ENCODE data around the gene ANKZF1.

The ANKZF1 gene

DNA sequence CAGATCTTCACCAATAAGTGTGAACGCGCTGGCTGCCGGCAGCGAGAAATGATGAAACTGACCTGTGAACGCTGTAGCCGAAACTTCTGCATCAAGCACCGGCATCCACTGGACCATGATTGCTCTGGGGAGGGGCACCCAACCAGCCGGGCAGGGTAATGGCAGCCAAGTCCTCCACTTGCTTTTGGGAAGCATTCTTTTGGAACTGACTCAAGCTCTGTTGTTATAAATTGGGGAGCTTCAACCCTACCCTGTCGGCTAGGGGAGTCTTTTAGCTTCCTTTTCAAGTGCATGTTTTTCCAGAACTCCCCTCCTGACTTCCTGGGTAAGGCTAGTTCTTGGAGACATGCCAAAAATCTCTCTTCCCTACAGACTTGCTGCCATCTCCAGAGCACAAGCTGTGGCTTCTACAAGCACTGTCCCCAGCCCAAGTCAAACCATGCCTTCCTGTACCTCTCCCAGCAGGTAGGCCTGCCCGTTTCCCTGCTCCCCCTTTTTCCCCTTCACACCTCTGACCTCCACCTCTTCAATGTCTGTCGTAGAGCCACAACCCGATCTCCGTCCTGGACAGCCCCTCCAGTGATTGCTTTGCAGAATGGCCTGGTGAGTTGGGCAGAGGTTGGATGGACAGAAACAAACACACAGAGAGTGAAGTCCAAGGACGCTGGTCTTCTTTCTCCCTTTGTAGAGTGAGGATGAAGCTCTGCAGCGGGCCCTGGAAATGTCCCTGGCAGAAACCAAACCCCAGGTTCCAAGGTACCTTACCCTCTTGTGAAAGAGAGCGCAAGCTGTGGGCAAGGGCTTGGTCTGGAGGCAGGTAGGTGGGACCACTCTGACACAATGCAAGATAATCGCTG lies 21.5 kb upstream of the ANKZF1 start:
- no peak for DNase-seq

DNA sequence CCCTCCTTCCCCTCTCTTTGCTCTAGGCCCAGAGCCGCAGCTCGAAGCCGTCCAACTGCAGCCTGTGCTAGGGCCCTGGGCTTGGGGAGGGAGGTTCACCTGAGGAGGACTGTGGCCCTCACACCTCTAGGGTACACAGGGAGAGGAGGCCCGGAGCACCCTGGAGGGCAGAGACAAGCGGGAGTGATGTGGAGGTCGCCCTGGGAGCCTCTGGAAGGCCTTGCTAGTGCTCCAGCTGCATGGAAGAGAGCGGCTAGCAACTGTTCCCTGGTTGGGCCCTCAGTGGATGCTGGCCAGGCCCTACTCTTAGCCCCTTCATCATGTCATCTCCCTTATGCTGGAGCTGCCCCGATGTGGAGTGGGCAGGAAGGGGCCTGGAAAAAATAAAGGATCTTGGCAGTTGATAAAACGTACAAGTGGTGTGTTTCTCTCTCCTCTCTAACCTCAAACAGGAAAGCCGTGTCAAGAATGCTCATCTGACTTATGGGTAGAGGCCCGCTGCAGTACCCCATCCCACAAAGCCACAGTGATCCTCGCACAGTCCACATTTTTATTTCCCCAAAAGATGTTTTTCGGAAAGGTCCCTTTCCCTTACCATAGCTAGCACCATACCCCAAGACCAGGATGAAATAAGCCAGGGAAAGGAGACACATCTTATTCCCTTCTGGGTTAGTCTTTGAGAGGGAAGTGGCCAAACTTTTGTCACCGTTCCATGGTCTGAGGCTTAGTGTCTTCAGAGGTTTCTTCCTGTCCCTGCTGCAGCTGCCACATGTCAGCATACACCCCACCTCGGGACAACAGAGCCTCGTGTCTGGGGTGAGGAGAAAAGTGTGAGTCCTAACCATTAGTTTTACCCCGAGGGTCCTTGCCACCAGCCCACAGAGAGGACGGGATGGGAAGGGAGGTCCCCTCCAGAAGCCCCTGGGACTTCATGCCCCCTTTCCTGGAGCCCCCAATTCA lies 20.1 kb upstream of the ANKZF1 start:
- no peak for DNase-seq

DNA sequence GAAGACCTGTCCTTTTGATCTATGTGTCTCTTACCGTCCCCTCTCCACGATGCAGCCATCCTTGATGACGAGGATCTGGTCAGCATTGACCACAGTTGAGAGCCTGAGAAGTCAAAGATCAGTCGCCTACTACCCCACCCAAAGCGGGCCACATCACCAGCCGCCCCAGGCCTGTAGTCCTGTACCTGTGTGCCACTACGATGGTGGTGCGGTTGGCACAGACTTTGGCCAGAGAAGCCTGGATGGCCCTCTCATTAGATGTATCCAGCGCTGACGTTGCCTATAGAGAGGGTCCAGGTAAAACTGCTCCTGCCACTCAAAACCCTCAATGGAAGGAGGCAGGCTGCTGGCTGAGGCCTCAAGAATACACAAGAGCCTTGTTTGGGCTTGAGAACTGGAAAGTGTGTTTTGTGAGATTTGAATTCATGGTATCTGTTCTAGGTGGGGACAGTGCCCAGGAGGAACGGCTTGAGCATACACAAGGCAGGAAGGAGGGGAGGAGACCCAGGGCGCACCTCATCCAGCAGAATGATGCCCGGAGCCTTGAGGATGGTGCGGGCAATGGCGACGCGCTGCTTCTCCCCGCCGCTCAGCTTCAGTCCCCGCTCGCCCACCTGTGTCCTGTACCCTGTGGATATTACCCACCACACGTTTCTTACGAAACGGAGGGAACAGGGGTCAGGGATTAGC lies 19.3 kb upstream of the ANKZF1 start:
- DNase-seq, result no peak

DNA sequence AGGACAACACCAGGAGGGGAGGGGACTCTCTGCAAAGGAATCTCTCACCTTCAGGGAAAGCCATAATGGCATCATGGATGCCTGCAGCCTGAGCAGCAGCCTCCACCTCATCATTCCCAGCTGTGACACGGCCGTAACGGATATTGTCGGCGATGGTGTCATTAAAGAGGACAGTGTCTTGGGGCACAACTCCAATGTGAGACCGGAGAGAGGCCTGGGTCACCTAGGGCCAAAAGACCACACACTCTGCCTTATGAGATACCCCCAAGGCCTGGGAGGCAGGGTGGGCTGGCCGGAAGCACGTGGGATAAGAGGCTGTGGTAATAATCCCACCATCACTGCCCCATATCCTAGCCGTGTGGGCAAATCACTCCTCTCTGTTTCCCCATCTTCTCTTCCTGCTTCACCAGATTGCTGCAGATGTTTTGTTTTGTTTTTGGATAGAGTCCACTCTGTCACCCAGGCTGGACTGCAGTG lies 18.7 kb upstream of the ANKZF1 start:
- no peak for DNase-seq

DNA sequence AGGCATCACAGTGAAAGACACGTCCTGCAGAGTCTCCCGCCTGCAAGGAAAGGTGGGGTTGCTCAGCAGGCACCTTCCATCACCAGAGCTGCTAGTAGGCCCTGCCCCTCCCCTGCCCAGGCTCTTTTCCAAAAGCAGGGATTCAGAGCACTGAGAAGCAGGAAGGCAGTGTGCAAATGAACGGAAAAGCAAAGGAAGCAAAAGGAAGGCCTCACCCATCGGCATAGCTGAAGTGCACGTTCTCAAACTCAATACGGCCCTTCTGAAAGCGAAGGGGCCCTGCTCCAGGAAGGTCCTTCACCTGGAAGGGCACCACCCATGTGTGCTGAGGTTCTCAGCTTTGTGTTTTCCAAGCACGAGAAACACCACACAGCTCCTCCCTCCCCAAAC lies 16.6 kb upstream of the ANKZF1 start:
- DNase-seq, result no peak

DNA sequence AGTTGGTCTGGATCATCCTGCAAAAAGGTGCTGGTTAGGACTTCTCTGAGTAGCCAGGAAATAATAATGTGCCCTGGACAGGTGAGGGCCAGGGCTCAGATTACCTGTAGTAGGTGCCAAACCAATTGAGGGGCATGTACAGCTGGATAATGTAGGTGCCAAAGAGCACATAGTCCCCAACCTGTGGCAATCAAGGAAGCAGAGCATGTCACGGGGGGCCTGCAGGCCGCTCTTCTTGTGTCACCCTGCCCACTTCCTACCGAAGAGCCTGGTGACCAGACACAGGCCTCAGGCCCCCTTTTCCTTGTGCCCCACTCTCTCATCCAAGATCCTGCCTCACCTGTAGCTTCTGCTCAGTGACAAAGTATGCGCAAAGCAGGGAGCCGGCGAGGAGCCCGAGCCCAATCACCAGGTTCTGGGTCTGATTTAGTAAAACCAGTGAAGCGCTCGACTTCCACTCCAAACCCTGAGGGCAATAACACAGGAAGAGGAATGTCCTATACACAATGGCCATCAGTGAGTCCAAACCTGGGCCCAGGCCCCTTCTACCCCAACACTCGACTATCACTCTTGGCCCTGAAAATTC lies 16.0 kb upstream of the ANKZF1 start:
- no peak for DNase-seq

DNA sequence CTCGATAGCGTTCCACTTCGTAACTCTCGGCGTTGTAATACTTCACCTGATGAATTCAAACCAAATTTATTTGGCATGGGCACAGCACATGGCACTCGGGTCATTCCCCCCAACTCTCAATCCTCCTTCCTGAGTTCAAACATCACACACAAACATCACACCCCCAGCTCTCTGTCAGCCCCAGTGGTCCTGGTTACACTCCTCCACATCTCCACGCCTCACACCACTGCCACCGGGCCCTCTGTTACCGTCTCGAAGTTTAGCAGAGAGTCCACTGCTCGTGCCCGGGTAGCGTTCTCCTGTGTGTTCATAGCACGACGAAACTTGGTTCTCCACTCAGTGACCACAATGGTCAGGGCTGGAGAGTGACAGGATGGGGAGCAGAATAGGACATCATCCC lies 15.5 kb upstream of the ANKZF1 start:
- DNase-seq, result no peak

DNA sequence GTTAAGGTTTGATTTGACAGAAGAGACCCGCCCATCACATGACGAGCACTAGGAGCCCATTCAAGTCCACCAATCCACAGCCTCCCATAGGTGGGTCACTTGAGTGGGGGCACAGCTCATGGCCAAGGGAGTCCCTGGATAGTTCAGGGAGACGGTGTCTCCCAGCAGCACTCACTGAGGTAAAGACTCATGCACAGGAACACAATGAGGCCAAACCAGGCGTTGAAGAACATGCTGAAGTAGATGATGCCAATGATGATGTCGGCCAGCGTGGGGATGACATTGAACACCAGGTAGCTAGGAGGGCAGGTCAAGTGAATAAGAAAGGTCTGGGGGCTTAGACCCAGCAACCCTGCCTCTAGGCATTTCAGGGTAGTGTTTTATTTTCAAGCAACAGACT lies 14.8 kb upstream of the ANKZF1 start:
- no peak for DNase-seq

DNA sequence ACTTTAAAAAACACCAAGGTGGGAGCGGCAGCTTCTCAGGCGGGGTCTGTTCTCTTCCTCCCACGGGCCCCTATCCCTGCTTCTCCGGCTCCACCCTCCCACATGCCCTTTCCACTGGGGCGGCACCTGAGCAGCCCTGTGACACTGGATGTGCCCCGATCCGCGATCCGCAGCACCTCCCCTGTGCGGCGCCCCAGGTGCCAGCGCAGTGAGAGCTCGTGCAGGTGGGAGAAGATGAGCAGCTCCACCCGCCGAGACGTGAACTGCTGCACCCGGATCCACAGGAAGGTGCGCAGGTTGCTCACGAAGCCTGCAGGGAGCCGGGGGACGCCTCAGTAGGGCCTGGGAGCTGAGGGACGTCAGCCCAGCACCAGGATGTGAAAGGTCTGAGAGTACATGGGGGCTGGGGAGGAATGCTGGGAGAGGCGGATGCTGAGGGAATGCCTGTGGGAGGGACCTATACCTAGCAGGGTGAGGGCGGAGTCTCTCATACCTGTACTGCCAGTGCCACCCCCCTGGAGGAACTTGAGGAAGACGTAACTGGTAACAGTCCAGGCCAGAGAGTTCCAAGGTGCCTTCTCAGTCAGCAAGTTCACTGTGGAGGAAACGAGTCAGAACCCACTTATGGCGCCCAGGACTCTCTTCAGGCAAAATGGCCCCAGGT lies 13.6 kb upstream of the ANKZF1 start:
- no peak for DNase-seq

DNA sequence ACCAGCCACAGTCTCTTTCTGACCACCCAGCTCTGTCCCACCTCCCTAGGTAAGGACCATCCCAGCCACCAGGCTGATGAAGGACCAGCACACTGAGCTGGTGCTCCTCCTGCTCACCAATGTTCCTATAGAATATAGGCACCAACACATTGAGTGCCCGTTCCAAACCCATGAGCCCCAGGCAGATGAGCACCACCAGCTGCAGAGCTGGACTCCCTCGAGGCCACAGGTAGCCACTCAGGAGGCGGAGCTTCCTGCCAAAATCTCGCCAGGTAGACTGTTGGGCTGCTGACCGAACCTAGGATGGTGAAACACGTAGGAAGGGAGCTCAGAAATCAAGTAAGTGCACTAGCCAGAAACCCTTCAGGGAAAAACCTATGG lies 13.1 kb upstream of the ANKZF1 start:
- DNase-seq, result no peak

DNA sequence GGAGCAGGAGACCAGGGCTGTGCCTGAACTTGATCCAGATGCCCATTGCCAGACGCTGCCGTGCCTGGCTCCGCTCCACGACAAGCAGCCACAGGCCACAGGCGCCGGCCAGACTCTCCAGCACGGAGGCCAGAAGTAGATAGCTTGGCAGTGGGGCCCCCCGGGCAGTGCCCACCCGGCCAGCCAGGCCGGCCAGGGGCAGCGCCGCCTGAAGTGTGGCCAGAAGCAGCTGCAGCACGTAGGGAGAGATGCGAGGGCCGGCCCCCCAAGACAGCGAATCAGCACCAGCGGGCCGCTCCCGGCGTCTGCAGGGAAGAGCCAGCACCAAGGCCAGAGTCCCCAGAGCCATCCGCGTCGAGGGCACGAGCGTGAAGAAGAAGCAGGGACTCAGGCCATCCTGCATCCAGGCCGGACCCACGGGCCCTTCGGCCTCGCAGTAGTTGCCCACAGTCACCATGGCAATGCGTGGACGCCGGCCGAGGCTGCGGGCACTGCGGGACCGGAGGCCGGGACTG lies 11.3 kb upstream of the ANKZF1 start:
- DNase-seq, result no peak

DNA sequence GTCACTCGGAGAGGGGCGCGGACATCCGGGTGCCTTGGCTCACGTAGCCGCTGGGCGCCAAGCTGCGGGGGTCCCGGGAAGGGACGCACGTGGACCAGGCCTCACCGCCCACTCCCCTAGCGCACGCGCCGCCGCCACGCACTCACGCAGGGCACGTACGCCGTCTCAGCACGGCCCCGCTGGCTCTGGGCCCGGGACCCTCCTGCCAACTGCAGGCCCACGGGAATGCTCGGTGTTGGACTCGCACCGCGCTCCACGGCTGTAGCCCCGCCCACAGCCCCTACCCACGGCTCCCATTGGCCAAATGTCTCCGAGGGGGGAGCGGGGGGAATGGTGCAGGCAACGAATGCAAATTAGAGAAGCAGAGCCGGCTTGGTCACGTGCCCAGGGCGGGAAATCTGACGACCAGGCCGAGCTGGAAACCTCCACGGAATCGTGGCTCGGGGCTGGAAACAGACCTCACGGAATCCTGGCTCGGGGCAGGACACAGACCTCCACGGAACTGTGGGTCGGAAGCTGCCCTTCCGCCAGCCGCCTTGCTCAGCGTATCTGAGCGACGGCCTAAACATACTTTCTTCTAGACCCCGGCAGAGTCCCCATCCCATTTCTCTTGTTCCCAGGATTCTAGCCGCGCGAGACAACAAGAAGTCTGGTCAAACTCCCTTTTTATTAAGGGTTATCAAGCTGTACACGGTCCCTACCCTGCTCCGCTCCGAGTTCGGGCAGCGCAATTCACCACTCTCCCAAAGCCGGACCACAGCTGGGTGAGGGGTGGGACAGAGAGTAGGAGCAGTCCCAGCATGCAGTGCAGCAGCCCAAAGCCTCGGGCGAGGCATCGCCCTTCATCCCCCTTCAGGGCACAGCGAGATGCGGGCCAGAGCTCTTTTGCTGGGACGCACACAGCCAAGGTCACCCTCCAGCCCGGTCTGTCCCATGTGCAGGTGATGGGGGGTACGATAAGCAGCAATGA lies 10.6 kb upstream of the ANKZF1 start, which contains the start of gene ABCB6:
ABCB6 (minus strand) TSS at position 227 of the 970 bp plus-strand sequence. CDS start 285 bp downstream, outside the sequence.
- no peak for DNase-seq

DNA sequence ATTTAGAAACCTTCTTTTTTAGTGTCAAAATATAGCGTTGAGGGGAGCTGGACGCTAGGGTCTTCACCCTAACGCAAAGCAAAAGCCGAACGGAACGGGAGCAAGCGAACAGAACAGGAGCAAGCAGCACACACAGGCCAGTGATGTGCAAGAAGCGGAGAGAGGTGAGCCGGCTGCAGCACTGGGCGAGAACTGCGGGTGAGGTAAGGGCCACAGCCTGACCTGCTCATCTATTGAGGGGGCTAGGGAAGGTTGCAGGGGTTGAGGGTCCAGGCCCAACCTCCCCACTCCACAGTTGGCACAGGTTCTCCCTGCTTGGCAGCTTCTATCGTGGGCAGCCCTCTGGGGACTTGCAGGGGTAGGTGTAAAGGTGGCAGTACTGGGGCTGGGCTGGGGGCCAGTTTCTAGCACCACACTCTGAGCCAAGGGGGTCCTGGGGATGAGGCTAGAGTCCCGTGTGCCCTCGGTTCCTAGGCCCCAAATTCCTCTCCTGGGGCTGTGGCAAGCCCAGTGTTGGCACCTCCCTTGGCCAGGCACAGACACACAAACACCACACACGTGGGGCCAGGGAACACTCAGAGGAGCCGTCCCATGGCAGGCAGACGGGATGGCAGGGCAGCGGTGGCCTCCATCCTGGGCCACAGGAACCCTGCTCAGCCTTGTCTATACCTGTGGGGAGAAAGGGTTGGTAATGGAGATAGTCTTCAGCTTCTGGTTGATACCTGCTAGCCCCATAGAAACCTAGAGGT lies 9.6 kb upstream of the ANKZF1 start:
- no peak for DNase-seq

DNA sequence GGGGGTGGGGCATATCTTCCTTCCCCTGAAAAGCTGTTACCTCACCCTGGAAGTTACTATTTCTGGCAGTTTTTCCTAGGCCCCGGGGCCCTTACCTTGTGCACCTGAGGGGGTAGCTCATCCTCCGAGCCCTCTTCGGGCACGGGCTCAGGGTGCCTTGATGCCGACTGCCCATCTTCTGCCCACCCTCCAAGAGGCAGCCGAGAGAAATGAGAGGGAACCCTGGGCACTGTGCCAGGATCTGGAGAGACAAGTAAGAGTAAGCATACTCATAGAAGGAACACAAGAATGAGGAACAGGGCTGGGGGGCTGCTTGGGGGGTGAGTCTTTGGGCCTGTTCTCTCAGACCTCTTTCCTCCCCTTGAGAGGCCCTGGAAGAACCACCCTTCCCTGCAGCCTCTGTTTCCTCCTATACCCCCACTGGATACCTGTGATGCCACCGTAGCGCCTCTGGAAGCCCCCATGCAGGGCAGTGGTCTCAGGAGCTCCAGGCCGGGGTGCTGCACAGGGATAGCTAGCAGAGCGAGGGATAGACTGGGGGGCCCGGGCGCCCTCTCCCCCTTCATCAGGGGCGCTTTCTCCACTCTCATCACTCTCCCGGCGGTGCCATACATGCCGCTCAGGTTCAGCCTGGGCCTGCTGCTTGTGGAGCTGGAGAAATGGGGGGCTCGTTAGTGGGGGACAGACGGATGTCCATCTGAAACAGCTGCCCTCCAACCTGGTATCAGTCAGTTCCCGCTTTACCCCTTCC lies 8.8 kb upstream of the ANKZF1 start:
- DNase-seq, result no peak

DNA sequence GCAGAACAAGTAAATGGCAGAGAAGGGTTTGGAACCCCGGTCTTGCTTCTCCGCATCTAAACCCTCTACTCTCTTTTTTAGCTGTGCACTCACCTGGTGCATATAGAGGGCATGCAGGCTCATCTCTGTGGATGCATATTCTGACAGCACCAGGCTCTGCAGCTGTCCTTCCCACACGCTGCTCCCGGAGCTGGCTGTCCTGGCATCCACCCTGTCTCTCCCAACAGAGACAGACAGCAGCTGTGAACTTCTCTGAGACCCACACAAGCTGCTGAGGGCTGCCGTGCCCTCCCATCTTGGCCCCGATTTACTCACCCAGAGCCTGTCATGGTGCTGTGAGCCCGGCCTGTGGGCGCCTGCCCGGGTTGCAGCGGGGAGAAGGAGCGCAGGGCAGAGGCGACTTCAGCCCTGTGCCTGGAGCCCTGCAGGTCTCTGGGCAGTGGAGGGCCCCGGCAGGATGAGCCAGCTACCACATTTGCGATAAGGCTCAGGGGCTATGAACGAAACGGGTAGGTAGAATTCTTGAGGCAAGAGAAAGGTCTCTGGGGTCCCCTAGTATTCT lies 7.6 kb upstream of the ANKZF1 start:
- no peak for DNase-seq

DNA sequence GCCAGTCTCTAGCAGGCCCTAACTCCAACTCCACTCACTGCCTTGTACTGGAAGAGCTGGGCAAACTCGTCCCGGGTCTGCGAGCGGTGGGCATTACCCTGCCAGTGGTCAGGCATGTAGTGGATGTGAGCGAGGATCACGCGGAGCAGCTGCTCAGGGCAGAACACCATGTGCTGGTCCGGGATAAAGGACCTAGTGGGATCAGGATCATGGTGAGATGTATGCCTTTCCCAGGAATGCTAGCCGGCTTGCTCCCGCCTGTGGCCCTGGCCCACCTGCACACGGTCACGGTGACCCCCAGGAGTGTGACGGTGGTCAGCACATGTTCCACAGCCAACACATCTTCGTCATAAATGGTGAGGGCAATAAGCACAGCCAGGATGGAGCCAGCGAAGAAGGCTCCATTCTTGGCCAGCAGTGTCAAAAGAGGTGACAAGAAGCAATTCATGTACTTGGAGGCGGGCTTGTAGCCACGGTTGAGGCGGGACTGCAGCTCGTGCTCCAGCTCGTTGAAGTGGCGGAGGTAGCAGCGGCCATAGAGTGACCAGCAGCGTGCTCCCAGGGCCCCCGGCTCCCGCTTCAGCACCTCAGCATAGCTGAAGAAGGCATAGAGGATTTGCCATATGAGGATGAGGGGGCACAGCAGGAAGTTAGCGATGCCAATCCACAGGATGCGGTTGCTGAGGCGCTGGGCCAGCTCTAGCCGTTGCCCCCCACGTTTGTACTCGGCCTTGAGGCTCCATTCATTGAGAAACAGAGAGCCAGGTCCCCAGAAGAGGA lies 5.6 kb upstream of the ANKZF1 start:
- no peak for DNase-seq

DNA sequence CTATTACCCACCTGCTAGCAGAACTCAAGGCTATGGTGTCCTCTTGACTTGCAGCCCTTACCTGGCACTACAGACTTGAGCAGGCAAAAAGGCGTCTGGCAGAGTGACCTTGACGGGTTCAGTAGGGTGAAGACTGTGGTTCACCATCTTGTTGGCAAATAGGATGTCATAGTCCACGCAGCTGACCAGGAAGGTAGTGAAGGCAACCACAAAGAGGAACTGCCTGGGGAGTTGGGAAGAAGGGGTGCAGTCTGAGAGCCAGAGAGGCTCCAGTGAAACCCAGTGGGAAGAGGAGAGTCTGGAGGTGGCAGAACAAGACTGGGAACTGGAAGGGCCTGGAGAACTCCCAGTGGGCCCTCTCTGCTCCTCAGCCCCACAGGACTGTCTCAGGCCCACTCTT lies 4.3 kb upstream of the ANKZF1 start:
- DNase-seq, result no peak

All from cortex of kidney (tissue), 1 donor.